GM21576 (cell line): Measurements from ENCODE around the gene FAM78A.

Experiments
- ATAC-seq: cut with Tn5 transposase; IDR thresholded peaks from one replicate; pipeline ENCODE4 v1.9.1; 2021; ENCODE audit warnings: mild to moderate bottlenecking, moderate library complexity; ENCODE audit not compliant: unreplicated experiment

Gene FAM78A

DNA sequence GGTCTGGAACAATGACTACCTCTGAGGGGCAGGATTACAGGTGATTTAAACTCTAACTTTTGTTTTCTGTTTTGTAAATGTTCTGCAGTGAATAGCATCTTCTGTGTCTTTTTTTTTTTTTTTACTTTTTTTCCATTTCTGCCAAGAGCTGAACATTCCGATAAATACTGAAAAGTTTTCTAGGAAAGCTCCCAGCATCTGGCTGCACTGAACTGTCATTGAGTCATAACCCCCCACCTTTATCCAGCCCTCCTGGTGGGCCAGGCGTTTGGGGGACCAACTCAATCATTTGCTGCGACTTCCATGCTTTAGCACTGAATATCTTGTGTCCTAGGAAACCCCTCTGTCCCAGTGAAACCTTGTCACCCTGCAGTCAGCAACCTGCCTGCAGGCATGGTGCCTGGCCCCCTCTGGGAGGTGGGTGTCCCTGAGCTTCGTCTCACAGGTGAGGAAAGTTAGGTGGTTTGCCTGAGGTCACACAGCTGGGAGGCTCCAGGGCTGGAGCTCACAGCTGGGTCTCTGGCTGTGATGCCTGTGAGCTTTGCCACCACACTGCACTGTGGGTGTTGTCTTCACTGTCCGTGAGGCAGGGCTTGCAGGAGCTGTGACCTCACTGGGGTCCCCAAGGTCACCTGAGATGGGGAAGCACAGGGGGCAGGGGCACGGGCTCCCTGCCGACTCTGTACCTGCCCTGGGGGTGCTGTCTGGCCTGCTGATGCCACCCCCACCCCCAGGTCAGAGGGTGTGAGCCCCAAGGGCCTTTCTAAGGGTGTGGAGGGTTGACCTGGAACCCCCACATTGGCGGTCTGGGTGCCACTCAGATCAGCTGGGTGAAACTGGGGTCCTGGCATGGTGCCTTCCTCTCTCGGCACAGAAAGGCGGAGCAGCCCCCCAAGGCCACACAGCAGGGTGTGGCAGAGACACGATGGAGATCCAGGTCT, 27.3 kb upstream of the FAM78A start:
- no peak for ATAC-seq

DNA sequence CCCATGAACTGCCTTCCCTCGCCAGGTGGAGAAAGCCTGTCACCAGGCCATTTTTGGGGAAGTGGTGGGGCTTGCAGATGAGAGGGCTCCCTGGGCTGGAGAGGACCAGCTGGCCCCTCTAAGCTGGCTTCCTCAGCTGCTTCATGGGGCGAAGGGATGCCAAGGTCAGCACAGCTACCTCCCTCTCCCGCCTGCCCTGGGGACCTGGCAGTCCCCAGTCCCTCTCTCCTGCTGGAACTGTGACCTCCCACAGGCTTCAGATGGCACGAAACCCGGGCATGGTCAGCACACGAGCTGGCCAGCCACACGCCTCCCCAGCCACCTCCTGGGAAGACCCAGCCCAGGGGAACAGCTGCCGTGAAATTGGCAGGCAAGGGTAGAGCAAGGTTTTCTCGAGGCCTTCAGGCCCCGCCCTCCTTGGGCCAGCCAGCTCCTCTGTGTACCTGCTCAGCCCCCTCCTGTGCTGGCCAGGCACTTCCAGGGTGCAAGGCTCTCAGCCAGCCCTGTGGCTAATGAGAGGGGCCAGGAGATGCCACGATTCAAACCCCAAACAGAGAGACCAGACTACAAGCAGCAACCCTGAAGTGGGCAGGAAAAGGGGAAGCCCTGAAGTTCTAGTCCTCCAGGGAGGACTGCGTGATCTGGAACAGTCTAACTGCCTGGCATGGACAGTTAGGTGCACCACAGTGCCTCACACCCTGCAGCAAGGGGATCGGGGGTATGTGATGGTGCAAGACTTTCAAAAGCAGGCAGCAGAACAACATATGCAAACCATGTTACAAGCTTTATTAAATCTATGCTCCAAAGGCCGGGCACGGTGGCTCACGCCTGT, 26.1 kb upstream of the FAM78A start:
- no peak for ATAC-seq

DNA sequence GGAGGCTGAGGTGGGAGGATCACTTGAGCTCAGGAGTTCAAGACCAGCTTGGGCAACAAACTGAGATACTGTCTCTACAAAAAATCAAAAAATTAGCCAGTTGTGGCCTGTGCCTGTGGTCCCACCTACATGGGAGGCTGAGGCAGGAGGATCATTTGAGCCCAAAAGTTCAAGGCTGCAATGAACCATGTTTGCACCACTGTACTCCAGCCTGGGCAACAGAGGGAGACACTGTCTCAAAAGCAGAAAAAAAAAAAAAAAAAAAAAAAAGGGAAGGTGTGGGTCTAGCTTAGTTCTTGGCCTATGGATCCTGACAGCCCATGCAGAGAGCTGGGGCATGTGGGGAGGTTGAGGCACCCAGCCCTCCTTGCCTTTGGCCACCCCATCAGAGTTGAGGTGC, 24.1 kb upstream of the FAM78A start:
- no peak for ATAC-seq

DNA sequence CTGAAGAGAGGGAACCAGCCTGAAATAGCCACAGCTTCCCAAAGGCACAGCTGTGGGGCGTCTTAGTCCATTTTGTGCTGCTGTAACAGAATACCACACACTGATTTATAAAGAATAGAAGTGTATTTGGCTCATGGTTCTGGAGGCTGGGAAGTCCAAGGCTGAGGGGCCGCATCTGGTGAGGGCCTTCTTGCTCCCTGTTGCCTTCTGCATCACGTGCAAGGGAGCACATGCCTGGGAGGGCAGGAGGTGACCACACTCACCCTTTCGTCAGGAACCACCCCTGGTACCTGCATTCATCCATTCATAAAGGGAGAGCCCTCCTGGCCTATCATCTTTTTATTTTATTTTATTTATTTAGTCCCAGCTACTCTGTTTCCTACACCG, 23.6 kb upstream of the FAM78A start:
- no peak for ATAC-seq

DNA sequence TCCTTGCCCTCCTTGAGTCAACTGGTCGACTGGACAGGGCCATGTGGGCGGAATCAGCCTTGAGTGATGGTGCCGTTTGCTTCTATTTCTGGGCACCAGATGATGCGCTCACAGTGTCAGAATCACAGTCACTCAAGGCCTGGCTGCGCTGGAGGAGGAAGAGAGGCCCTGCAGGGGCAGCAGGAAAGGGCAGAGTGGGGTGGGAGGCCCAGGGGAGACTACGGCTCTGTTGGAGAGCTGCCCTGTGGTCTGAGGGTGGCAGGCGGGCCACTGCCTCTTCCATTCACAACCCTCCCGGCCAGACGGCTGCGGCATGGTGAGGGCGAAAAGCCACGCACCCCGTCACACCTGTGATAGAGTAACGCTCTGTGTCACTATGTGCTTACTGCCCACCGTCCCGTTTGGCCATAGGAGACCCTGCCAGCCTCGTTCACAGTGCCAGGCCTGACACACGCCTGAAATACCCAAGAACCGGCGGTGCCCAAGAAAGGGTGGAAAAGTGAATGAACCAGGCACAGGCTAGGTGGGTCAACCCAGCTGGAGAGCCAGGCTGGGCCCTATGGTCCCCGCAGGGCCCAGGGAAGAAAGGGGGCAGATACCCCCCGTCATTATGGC, 23.1 kb upstream of the FAM78A start:
- no peak for ATAC-seq

DNA sequence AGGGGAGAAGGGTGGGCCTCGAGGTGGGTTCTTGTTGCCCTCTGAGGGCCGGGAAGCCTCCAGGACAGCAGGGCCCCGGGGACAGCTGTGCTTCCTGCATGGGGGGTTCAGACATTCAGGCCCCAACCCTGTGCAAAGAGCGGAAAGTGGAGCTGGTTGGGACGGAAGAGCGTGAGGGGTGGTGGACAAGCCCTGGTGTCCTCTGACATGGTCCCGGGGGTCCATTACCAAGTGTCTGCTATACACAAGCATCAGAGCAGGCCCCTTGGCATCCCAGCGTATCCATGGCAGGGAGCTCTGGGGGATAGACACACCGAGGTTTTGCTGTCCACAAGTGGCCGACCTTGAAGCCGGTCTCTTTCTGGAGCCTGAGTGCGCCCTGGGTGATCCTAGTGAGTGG, 22.5 kb upstream of the FAM78A start:
- no peak for ATAC-seq

DNA sequence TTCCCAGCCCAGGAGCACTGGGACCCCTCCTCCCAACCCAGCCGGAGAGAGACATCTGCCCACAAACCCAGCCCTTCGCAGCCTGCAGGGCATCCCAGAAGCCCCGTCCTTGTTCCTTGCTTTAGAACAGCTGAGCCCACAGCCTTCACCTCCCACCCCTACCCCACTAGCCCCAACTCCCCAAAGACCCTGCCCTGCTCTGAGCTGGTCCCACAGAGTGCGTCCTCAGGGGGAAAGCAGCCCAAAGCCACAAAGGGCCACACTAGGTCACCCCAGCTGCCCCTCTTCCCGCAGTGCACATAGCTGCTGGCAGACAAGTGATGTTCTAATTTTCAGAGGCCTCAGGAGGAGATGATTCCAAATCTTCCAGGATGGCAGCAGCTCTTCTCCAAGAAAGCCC, 22.0 kb upstream of the FAM78A start:
- ATAC-seq = no peak

DNA sequence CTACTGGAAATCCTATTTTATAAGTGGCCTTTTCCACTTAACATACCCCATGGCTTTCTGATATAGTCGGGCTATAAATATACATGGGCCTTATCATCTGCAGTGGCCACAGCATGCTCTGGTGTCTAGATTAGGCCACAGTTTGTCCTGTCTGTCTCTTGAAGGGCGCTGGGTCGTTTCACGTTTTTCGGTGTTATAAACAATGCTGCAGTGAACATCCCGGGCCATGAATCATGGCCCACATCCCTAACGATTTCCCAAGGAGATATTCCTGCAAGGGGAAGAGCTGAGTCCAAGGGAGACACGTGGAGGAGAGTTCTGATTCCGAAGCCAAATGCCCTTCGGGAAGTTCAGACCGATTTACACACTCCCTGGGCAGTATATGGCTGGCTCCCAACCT, 21.6 kb upstream of the FAM78A start:
- no peak for ATAC-seq

DNA sequence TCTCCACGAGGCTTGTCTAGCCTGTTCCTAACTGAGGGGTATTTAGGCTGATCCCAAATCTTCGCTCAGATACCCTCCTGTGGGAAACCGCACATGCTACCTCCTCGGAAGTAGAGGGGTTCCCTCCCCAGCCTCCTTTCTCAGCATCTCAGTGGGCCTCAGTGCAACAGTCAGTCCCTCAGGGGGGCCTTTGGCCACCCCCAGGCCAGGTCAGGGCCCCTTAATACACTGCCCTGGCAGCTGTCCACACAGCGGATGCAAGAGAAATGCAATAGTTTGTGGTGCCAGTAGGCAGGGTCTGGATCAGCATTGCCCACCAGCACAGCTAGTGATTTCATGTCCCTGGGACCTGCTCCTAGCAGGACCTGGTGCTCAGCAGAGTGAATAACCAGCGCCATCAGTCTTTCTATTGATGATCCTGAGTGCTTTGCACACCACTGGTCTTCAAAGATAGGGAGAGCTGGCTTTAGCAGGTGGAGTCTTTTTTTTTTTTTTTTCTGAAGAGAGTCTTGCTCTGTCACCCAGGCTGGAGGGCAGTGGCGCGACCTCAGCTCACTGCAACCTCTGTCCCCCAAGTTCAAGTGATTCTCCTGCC, 20.7 kb upstream of the FAM78A start:
- no peak for ATAC-seq

DNA sequence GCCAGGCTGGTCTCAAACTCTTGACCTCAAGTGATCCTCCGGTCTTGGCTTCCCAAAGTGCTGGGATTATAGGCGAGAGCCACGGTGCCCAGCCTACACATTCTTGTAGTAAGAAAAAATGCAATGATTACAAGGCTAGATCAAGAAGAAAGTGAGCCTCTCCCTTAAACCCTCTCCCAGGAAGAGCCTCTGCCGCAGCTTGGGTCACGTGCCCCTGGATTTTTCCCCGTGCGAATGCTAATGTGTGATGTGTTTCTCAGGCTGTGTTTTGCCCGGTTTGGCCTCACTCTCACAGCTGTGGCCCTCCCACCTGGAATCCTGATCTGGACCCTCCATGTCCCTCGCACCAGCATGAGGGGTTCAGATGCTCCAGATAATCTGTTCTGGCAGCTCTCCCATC, 20.1 kb upstream of the FAM78A start:
- no peak for ATAC-seq

DNA sequence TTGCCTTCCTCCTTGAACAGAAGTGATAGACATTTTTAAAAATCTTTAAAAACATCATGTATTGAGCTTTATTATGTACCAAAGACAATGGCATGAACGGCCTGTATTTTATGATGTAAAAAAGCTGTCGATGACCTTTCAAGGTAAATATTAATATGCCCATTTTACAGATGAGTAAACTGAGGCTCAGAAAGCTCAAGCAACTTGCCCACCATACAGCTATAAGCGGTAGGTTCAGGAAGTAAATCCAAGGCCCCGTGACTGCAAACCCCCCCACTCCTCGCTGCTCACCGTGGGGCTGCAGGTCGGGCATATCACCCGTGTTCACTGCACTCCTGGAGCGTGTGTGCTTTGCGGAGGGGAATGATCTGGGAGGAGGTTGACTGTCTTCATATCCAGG, 16.6 kb upstream of the FAM78A start:
- no peak for ATAC-seq

DNA sequence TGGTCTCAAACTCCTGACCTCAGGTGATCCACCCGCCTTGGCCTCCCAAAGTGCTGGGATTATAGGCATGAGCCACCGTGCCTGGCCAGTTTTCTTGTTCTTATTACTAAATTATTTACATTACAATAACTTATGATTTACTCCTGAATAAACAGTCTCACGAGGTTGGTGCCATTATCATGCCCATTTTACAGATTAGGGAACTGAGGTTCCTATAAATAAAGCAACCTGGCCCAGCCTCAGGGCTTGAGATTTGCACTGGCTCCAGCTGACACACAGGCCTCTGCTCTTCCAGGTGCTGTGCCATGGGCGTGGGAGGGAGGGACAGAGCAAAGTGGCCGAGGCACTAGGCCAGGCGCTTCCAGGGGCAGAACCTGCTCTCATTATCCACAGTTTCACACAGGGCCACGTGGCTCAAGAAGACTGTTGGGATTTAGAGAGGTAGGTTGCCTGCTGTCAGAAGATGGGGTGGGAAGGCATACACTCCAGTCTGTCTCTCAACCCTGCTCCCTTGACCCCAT, 15.5 kb upstream of the FAM78A start:
- ATAC-seq = no peak

DNA sequence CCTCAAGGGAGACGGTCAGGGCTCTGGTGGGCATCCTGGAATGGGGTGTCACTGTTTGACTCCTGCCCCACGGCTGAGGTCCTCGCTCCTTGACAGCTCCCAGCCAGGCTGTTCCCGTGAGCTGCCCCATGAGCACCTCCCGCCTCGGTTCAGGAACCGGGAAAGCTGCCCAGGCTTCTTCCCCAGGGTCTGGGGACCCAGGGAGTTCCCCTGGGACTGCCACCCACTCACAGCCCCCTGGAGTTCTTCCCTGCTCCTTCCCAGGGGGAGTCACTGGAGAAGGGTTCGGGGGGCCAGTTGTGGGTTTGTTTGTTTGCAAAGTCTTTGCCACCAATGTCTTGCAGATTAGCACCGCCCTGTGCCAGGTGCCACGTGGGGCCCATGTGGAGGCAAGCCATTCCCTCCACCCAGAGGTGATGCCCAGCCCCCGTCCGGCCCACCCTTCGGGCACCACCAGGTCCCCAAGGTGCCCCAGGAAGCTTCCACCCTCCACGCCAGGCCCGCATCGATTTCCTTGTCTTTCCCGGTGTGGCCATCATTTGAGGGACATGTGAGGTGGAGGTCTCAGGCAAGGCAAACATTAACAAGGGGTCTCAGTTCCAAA, 14.6 kb upstream of the FAM78A start:
- no peak for ATAC-seq

DNA sequence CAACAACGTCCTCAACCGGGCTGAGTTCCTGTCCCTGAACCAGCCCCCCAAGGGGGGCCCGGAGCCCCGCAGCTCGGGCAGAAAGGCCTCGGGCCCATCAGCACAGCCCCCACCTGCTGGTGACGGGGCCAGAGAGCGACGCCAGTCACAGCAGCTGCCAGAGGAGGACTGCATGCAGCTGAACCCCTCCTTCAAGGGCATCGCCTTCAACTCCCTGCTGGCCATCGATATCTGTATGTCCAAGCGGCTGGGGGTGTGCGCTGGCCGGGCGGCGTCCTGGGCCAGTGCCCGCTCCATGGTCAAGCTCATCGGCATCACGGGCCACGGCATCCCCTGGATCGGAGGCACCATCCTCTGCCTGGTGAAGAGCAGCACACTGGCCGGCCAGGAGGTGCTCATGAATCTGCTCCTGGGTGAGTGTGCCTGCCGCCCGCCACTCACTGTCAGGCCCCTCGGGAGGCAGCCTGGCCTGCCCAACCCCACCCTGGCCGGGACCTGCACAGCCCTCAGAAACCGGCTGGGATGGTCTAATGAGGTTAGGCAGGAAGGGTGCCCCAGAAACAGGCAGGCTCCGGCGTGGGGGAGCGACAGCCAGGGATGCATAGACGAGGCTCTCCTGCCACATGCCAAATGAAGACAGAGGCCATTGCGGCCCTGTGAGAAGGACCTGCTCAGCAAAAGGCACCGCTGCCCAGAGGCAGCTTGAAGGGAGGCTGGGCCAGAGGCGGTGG, 13.9 kb upstream of the FAM78A start:
- ATAC-seq = no peak

DNA sequence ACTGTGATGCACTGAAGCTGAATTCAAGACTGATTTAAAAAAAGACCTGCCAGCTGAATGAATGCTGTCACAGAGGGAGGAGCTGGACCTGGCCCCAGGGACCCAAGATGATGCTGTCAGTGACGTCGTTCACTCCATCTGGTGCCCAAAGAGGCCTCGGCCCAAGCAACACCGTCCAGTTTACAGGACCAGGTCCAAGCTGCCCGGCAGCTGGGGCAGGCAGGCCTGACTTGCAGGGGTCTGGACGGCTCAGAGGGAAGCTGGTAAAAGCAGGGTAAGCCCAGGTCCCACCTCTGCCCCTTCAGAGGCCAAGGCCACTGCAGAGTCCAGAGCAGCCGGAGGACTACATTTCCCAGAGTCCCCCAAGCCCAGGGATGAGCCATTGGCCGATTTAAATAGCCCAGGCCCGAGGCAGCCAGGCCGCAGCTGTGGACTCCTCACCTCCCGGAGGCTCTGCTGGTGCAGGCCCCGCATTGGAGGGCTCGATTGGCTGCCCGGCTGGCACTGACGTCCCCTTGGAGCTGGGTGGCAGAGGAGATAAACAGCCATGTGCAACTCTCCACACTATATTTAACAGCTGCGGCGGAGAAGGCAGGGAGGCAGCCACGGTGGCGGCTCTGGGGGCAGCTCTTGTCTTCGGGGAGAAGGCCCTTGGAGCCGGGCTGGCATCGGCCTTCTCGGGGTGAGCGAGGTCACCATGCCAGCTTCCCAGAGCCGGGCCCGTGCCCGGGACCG, 13.2 kb upstream of the FAM78A start, which contains the start of gene PLPP7:
Gene PLPP7 (plus strand): TSS at position 423 of the 735 bp plus-strand sequence. CDS start 275 bp downstream, at position 698.
- no peak for ATAC-seq

DNA sequence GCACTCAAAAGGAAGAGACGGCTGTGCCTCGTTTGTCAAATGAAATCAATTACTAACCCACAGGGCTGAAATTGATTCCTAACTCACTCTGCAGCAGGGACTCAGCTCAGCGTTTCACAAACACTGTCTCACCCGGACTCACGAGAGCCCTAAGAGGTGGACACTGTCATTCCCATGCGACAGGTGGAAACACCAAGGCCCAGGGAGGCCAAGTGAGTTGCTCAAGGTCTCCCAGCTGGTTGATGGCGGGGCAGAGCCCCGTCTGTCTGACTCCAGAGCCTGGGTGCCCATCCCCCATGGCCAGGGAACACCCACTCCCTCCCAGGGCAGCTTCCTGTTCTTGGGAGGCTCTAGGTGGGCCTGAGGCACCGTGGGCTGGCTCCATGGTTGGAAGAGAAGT, 11.9 kb upstream of the FAM78A start:
- no peak for ATAC-seq

DNA sequence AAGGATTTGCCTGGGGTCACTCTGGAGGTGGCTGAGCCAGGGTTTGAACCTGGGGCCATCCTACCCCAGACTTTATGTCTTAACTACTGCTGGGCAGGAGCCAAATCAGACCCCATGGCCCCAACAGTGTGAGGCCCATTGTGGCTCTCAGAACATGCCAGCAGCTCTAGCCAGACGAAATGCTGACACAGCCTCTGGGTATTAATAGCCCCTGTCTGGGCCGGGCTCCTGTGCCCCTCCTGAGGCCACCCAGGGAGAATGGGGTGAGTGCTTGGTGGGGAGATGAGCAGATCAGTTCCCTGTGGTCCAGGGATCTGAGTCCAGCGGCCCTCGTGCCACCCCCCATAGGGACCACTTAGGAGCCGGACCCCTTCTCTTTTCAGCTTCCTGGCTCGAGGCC, 11.0 kb upstream of the FAM78A start:
- no peak for ATAC-seq

DNA sequence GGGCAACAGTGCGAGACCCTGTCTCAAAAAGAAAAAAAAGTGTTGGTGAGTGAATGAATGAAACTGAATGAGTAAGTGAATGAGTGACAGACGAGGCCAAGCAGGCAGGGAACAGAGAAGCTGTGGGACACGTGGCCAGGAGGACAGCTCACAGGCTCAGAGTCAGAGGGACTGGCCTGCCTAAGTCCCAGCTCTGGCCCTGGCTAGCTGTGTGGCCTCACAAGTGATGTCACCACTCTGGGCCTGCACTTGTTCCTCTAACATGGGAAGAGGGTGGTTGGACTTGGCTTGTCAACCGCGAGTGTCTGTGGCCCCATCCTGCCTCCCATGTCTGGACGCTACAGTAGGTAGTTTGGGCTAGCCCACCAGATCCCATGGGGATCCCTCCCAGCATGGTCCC, 8.5 kb upstream of the FAM78A start:
- ATAC-seq = no peak
